Endothelial cell of umbilical vein (primary cell): Measurements from ENCODE around the gene ELMO2. TPM values are rescaled to one million over a fixed set of nuclear protein-coding genes. Genes with fewer than 3 reads are reported as not detected.

Experiments used
- BruUV-seq: library from RNA; stranded (reverse); fragments of 400-500 nt; replicated peaks from 2 replicates; lab custom pipeline; 2021; lab: Mats Ljungman, UMichigan
- CTCF ChIA-PET: fragments of 300-600, 350-600 bp; sonication (Branson Sonifier 250); formaldehyde crosslinking; loops from one replicate; lab custom pipeline; 2021; ENCODE audit warnings: antibody characterized with exemption, inconsistent platforms; lab: Charles Lee
- POLR2A ChIA-PET: fragments of 300-600, 350-600 bp; sonication (Branson Sonifier 250); formaldehyde crosslinking; loops from one replicate; lab custom pipeline; 2021; ENCODE audit warnings: antibody characterized with exemption, inconsistent platforms; lab: Charles Lee
- DNase-seq: peaks from one replicate; pipeline ENCODE4 v3.0.0-alpha.2; 2011; ENCODE audit warnings: low read depth, low spot score
- FAIRE-seq: peaks from 2 replicates; lab custom pipeline; 2011; peaks lifted over from hg19 to GRCh38; lab: Jason Lieb, UNC
- H2AFZ ChIP-seq: 2 replicates; pipeline ENCODE4 v1.6.0; 2012; ENCODE audit warnings: low read depth, low read length, control low read depth, inconsistent platforms
- H3K27ac ChIP-seq: 2 replicates; pipeline ENCODE4 v1.5.1; 2011; ENCODE audit warnings: low read depth, mild to moderate bottlenecking, control low read depth, low read length, moderate library complexity; ENCODE audit not compliant: insufficient read depth
- H3K27me3 ChIP-seq, 2 experiments: 2 replicates each; pipeline versions ENCODE4 v1.6.0 to v1.6.1; 2011; ENCODE audit warnings: low read length in 2 of 2, mixed read lengths in 1 of 2; ENCODE audit not compliant: control insufficient read depth in 2 of 2, insufficient read depth in 2 of 2
- H3K36me3 ChIP-seq, 2 experiments: 2 replicates in 1 of 2; 3 replicates in 1 of 2; pipeline ENCODE4 v1.5.1; 2011; ENCODE audit warnings: low read length in 2 of 2, mild to moderate bottlenecking in 1 of 2, moderate library complexity in 1 of 2; ENCODE audit not compliant: control insufficient read depth in 2 of 2, insufficient read depth in 2 of 2; ENCODE audit errors: extremely low read depth in 1 of 2
- H3K4me1 ChIP-seq: 3 replicates; pipeline ENCODE4 v1.5.1; 2011; ENCODE audit warnings: mild to moderate bottlenecking, low read length; ENCODE audit not compliant: control insufficient read depth, insufficient read depth; ENCODE audit errors: extremely low read depth
- H3K4me2 ChIP-seq: 2 replicates; pipeline ENCODE4 v1.6.1; 2011; ENCODE audit warnings: low read length, control low read depth, mixed read lengths; ENCODE audit not compliant: insufficient read depth
- H3K4me3 ChIP-seq, 3 experiments: fragments of 200-600 bp in 1 of 3; sonication (generic), shearing (Covaris generic) in 1 of 3; replicated peaks in 1 of 3; 2 replicates each; pipeline ENCODE4 v1.5.1; 2011 to 2016; ENCODE audit warnings: control low read depth in 3 of 3, low read length in 3 of 3, mild to moderate bottlenecking in 2 of 3, inconsistent platforms in 1 of 3, low read depth in 1 of 3, moderate library complexity in 1 of 3; ENCODE audit not compliant: insufficient read depth in 1 of 3
- H3K79me2 ChIP-seq: 2 replicates; pipeline ENCODE4 v1.6.0; 2012; ENCODE audit warnings: low read length, inconsistent platforms; ENCODE audit not compliant: control insufficient read depth, insufficient read depth
- H3K9ac ChIP-seq: replicated peaks from 2 replicates; pipeline ENCODE3; 2011; ENCODE audit warnings: low read length, control low read depth; ENCODE audit not compliant: insufficient read depth; ENCODE audit errors: extremely low read depth
- H3K9me1 ChIP-seq: replicated peaks from 3 replicates; pipeline ENCODE4 v1.6.0; 2011; ENCODE audit warnings: mild to moderate bottlenecking, low read length; ENCODE audit not compliant: control insufficient read depth, insufficient read depth; ENCODE audit errors: extremely low read depth
- H3K9me3 ChIP-seq: replicated peaks from 2 replicates; pipeline ENCODE4 v1.5.1; 2012; ENCODE audit warnings: low read length, inconsistent platforms; ENCODE audit not compliant: control insufficient read depth, insufficient read depth
- H4K20me1 ChIP-seq: replicated peaks from 2 replicates; pipeline ENCODE3; 2011; ENCODE audit warnings: mild to moderate bottlenecking, low read length; ENCODE audit not compliant: control insufficient read depth, insufficient read depth; ENCODE audit errors: extremely low read depth
- EZH2 ChIP-seq: IDR thresholded peaks from 2 replicates; pipeline ENCODE4 v1.6.1; 2012; ENCODE audit warnings: borderline replicate concordance, low read depth, mild to moderate bottlenecking, moderate library complexity, low read length, inconsistent platforms; ENCODE audit not compliant: severe bottlenecking
- FOS ChIP-seq: IDR thresholded peaks from 2 replicates; pipeline ENCODE4 v1.6.1; 2011; ENCODE audit warnings: mild to moderate bottlenecking, low read length, moderate library complexity, borderline replicate concordance; ENCODE audit not compliant: insufficient read depth
- GATA2 ChIP-seq: IDR thresholded peaks from 2 replicates; pipeline ENCODE4 v1.7.0; 2011; ENCODE audit warnings: low read depth, mild to moderate bottlenecking, moderate library complexity, mixed read lengths, low read length; ENCODE audit not compliant: insufficient read length, insufficient read depth
- JUN ChIP-seq: IDR thresholded peaks from 2 replicates; pipeline ENCODE4 v1.6.1; 2011; ENCODE audit warnings: borderline replicate concordance, low read depth; ENCODE audit not compliant: insufficient read length, insufficient read depth
- MYC ChIP-seq: IDR thresholded peaks from one replicate; pipeline ENCODE4 v1.6.1; 2011; ENCODE audit warnings: mild to moderate bottlenecking, low read depth, low read length
- POLR2A ChIP-seq: IDR thresholded peaks from 2 replicates; pipeline ENCODE4 v1.6.1; 2012; ENCODE audit warnings: low read depth, mild to moderate bottlenecking, control low read depth, low read length
- POLR2AphosphoS5 ChIP-seq: IDR thresholded peaks from 2 replicates; pipeline ENCODE4 v1.6.1; 2012; ENCODE audit warnings: low read depth, mild to moderate bottlenecking, control low read depth, low read length, moderate library complexity; ENCODE audit not compliant: insufficient read depth
- dilution Hi-C: fragments of 300-500 bp; cut with MboI; formaldehyde crosslinking; loops from one replicate; pipeline ENCODE4 v1.15.0; 2019; ENCODE audit warnings: low sequenced_read_pairs; ENCODE audit not compliant: extremely low pct_ligation_motif_present
- intact Hi-C: fragments of 100-400 bp; cut with micrococcal nuclease; formaldehyde crosslinking; loops from one replicate; pipeline ENCODE4 v1.10.0; 2022
- polyA plus RNA-seq, 4 experiments: library from polyadenylated mRNA; depleted of rRNA in 3 of 4; stranded (reverse) in 3 of 4; unstranded in 1 of 4; fragments of >200 nt; gene quantifications; 2 replicates each; pipeline versions ENCODE4 v1.2.1 to v1.2.3, GENCODE V29; 2011 to 2012; ENCODE audit warnings: missing spikeins in 1 of 4
- total RNA-seq: library from RNA; stranded (reverse); gene quantifications from 2 replicates; pipeline ENCODE4 v1.2.3, GENCODE V29; 2021
- TF ChIP-seq, protein P1 (sequence below): IDR thresholded peaks from 2 replicates; pipeline ENCODE4 v1.6.1; 2011; ENCODE audit not compliant: insufficient read depth, insufficient read length
- TF ChIP-seq, protein P2 (sequence below), 2 donors: IDR thresholded peaks; 1 replicate in 1 of 2; 2 replicates in 1 of 2; pipeline ENCODE4 v1.5.1; 2011; ENCODE audit warnings: low read length in 2 of 2, mild to moderate bottlenecking in 2 of 2, moderate library complexity in 2 of 2, control low read depth in 1 of 2, inconsistent platforms in 1 of 2, low read depth in 1 of 2; ENCODE audit not compliant: insufficient read depth in 1 of 2; ENCODE audit errors: extremely low read depth in 1 of 2

Gene ELMO2
- total and polyA plus RNA-seq, 2 donors (not counting 3 experiments of a cell fraction or from before 2014, with no cell fraction given) = 35.1 to 43.5 TPM

DNA sequence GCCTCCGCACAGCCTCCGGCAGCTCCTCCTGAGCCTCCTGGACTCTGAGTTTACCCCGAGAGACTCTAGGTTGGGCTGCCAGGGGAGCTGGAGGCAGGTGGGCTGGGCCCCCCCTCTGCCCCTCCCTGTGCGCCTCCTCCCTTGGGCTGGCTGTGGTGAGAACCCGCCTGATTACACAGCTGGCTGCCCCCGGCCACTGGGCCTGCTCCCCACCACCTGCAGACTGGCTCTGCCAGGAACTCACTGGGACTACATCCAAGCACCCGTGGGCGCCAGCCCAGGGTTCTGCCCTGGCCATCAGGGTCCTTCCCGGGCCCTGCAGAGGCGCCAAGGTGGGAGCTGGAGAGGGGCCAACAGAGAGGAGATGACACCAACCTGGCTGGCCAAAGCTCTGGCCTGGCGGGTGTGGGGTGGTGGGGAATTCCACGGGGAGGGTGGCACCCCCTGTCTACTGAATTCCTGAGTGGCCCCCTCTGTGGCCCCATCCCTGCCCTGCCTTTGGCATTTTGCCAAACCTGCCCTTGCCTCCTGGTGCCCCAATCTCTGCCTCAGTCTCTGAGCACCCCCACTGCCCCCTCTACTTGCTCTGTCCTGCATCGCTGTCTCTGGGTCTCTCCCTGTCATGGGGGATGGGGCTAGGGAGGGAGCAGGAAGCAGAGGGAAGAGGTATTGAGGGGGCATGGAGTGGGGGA is 76.2 kb downstream of the ELMO2 start:
- dilution Hi-C loops = no loop called here
- Histone ChIP-seq H3K27me3 (peaks cover 7 to 10% of the 10 kb centered on the region in 2 experiments), H4K20me1 (no peaks in the 10 kb centered on the region), H3K79me2 (no peaks in the 10 kb centered on the region), H3K9me1 (no peaks in the 10 kb centered on the region), H2AFZ (no peak overlapping the region), H3K4me2 (no peak overlapping the region), H3K9me3 (no peaks in the 10 kb centered on the region), H3K9ac (no peak overlapping the region), H3K36me3 (no peaks in the 10 kb centered on the region), H3K27ac (no peak overlapping the region), H3K4me3 (no peak overlapping the region), H3K4me1 (no peaks in the 10 kb centered on the region)
- no TSS peak for BruUV-seq
- POLR2A ChIA-PET = no interaction called here
- intact Hi-C loops = no loop called here
- FAIRE-seq = no peak
- TF ChIP-seq FOS (no peak), EZH2 (no peak), POLR2A (no peak), MYC (no peak), POLR2AphosphoS5 (no peak), JUN (no peak), GATA2 (no peak)
- TF ChIP-seq, protein P1, sequence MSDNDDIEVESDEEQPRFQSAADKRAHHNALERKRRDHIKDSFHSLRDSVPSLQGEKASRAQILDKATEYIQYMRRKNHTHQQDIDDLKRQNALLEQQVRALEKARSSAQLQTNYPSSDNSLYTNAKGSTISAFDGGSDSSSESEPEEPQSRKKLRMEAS = no peak
- TF ChIP-seq, protein P2, sequence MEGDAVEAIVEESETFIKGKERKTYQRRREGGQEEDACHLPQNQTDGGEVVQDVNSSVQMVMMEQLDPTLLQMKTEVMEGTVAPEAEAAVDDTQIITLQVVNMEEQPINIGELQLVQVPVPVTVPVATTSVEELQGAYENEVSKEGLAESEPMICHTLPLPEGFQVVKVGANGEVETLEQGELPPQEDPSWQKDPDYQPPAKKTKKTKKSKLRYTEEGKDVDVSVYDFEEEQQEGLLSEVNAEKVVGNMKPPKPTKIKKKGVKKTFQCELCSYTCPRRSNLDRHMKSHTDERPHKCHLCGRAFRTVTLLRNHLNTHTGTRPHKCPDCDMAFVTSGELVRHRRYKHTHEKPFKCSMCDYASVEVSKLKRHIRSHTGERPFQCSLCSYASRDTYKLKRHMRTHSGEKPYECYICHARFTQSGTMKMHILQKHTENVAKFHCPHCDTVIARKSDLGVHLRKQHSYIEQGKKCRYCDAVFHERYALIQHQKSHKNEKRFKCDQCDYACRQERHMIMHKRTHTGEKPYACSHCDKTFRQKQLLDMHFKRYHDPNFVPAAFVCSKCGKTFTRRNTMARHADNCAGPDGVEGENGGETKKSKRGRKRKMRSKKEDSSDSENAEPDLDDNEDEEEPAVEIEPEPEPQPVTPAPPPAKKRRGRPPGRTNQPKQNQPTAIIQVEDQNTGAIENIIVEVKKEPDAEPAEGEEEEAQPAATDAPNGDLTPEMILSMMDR (IDR thresholded peaks at IDR 0.05; ENCODE audit: extremely low read depth in 1 of 2, insufficient read depth in 1 of 2, low read depth in 1 of 2, low read length in 2 of 2) = no peak
- DNase-seq = no peak
- CTCF ChIA-PET = interaction anchor here (1.7 kb wide), 1 partner anchor 19 kb away, joined by 4 read pairs; no protein-coding TSS in a partner anchor
